ENCODE results near the gene AP1S3.
A peak's percentile ranks its signal among the peaks of the same experiment; 100 is the strongest.

The AP1S3 gene

DNA sequence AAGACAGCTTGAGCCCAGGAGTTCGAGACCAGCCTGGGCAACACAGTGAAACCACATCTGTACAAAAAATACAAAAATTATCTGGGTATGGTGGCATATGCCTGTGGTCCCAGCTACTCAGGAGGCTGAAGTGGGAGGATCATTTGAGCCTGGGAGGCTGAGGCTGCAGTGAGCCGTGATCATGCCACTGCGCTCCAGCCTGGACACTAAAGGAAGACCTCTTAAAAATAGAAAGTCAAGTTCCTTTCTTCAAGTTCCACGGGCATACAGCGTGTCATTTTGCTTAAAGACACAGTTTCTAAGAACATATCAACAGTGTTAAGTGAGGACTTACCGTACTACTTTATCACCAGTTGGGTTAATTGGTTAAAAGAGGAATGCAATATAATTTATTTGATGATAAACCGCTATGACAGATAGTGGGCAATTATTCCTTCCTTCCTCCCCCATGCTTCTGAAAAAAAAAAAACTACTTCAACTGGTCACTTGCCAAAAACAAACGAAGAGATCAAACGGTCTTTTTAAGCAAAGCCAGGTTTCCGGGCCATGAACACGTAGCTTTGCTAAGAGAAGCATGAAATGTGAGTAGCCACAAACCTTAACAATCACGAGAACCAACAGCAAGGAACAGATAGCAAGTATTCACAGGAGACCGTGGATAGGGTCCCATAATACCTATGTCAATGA is 21.4 kb downstream of the AP1S3 start (continued):
- TF ChIP-seq, protein P1, sequence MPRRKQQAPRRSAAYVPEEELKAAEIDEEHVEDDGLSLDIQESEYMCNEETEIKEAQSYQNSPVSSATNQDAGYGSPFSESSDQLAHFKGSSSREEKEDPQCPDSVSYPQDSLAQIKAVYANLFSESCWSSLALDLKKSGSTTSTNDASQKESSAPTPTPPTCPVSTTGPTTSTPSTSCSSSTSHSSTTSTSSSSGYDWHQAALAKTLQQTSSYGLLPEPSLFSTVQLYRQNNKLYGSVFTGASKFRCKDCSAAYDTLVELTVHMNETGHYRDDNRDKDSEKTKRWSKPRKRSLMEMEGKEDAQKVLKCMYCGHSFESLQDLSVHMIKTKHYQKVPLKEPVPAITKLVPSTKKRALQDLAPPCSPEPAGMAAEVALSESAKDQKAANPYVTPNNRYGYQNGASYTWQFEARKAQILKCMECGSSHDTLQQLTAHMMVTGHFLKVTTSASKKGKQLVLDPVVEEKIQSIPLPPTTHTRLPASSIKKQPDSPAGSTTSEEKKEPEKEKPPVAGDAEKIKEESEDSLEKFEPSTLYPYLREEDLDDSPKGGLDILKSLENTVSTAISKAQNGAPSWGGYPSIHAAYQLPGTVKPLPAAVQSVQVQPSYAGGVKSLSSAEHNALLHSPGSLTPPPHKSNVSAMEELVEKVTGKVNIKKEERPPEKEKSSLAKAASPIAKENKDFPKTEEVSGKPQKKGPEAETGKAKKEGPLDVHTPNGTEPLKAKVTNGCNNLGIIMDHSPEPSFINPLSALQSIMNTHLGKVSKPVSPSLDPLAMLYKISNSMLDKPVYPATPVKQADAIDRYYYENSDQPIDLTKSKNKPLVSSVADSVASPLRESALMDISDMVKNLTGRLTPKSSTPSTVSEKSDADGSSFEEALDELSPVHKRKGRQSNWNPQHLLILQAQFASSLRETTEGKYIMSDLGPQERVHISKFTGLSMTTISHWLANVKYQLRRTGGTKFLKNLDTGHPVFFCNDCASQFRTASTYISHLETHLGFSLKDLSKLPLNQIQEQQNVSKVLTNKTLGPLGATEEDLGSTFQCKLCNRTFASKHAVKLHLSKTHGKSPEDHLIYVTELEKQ (tag by site-specific recombination; IDR thresholded peaks at IDR 0.05; ENCODE audit: borderline replicate concordance): peak; percentile 26; the same call in 1 of the 2 replicates
- TF ChIP-seq ZNF785 (tag by site-specific recombination; IDR thresholded peaks at IDR 0.05): no peak
- no peak for TF ChIP-seq ZNF350 (tag by site-specific recombination; IDR thresholded peaks at IDR 0.05)
- TF ChIP-seq SCRT2 (tag by site-specific recombination; IDR thresholded peaks at IDR 0.05): no peak
- peak; percentile 55 for TF ChIP-seq KLF8 (tag by site-specific recombination; IDR thresholded peaks at IDR 0.05)
- TF ChIP-seq ZNF366 (tag by site-specific recombination; conservative IDR thresholded peaks at IDR 0.05): 0 out of 2 replicates have a peak, but pooled peaks have one; percentile 10
- TF ChIP-seq, protein P2, sequence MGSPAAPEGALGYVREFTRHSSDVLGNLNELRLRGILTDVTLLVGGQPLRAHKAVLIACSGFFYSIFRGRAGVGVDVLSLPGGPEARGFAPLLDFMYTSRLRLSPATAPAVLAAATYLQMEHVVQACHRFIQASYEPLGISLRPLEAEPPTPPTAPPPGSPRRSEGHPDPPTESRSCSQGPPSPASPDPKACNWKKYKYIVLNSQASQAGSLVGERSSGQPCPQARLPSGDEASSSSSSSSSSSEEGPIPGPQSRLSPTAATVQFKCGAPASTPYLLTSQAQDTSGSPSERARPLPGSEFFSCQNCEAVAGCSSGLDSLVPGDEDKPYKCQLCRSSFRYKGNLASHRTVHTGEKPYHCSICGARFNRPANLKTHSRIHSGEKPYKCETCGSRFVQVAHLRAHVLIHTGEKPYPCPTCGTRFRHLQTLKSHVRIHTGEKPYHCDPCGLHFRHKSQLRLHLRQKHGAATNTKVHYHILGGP (tag by site-specific recombination; IDR thresholded peaks at IDR 0.05): no peak
- no peak for TF ChIP-seq ZNF248 (tag by site-specific recombination; IDR thresholded peaks at IDR 0.05)
- no peak for TF ChIP-seq ZNF335 (tag by site-specific recombination; conservative IDR thresholded peaks at IDR 0.05)
- TF ChIP-seq ZIC2 (tag by site-specific recombination; IDR thresholded peaks at IDR 0.05): no peak
- TF ChIP-seq WT1 (tag by site-specific recombination; IDR thresholded peaks at IDR 0.05): peak; percentile 81
- TF ChIP-seq ZNF544 (tag by site-specific recombination; IDR thresholded peaks at IDR 0.05): no peak
- TF ChIP-seq ZNF514 (tag by site-specific recombination; IDR thresholded peaks at IDR 0.05): no peak
- TF ChIP-seq HIC1 (tag by site-specific recombination; IDR thresholded peaks at IDR 0.05): no peak
- TF ChIP-seq ZNF654 (tag by site-specific recombination; IDR thresholded peaks at IDR 0.05; ENCODE audit: low read depth): no peak; the same call in 1 of the 2 replicates
- TF ChIP-seq, protein P3, sequence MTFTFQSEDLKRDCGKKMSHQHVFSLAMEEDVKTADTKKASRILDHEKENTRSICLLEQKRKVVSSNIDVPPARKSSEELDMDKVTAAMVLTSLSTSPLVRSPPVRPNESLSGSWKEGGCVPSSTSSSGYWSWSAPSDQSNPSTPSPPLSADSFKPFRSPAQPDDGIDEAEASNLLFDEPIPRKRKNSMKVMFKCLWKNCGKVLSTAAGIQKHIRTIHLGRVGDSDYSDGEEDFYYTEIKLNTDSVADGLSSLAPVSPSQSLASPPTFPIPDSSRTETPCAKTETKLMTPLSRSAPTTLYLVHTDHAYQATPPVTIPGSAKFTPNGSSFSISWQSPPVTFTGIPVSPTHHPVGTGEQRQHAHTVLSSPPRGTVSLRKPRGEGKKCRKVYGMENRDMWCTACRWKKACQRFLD (tag by site-specific recombination; IDR thresholded peaks at IDR 0.05): no peak
- no peak for TF ChIP-seq REPIN1 (tag by site-specific recombination; IDR thresholded peaks at IDR 0.05; ENCODE audit: low read depth)
- TF ChIP-seq GLI4 (tag by site-specific recombination; IDR thresholded peaks at IDR 0.05): no peak
- no peak for TF ChIP-seq SP7 (tag by site-specific recombination; IDR thresholded peaks at IDR 0.05)
- TF ChIP-seq, protein P4, sequence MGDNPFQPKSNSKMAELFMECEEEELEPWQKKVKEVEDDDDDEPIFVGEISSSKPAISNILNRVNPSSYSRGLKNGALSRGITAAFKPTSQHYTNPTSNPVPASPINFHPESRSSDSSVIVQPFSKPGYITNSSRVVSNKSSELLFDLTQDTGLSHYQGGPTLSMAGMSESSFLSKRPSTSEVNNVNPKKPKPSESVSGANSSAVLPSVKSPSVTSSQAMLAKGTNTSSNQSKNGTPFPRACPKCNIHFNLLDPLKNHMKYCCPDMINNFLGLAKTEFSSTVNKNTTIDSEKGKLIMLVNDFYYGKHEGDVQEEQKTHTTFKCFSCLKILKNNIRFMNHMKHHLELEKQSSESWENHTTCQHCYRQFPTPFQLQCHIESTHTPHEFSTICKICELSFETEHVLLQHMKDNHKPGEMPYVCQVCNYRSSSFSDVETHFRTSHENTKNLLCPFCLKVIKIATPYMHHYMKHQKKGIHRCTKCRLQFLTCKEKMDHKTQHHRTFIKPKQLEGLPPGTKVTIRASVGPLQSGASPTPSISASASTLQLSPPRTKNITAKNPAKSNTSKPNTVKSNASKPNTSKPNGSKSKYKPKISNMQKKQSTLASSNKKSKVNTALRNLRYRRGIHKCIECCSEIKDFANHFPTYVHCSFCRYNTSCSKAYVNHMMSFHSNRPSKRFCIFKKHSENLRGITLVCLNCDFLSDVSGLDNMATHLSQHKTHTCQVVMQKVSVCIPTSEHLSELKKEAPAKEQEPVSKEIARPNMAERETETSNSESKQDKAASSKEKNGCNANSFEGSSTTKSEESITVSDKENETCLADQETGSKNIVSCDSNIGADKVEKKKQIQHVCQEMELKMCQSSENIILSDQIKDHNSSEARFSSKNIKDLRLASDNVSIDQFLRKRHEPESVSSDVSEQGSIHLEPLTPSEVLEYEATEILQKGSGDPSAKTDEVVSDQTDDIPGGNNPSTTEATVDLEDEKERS (tag by site-specific recombination; IDR thresholded peaks at IDR 0.05): no peak
- TF ChIP-seq PRDM6 (tag by site-specific recombination; IDR thresholded peaks at IDR 0.05): peak; percentile 57
- TF ChIP-seq, protein P5, sequence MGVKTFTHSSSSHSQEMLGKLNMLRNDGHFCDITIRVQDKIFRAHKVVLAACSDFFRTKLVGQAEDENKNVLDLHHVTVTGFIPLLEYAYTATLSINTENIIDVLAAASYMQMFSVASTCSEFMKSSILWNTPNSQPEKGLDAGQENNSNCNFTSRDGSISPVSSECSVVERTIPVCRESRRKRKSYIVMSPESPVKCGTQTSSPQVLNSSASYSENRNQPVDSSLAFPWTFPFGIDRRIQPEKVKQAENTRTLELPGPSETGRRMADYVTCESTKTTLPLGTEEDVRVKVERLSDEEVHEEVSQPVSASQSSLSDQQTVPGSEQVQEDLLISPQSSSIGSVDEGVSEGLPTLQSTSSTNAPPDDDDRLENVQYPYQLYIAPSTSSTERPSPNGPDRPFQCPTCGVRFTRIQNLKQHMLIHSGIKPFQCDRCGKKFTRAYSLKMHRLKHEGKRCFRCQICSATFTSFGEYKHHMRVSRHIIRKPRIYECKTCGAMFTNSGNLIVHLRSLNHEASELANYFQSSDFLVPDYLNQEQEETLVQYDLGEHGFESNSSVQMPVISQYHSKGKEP (tag by site-specific recombination; IDR thresholded peaks at IDR 0.05): peak; percentile 61
- TF ChIP-seq BCL11B (tag by site-specific recombination; IDR thresholded peaks at IDR 0.05; ENCODE audit: low read depth): no peak
- no peak for TF ChIP-seq ZNF623 (tag by site-specific recombination; IDR thresholded peaks at IDR 0.05)
- TF ChIP-seq ZNF391 (tag by site-specific recombination; IDR thresholded peaks at IDR 0.05; ENCODE audit: borderline replicate concordance, low read depth): no peak

Measured in HEK293 (cell line).